HG02970 (cell line): Measurements from ENCODE around the gene OR52N4.
"Not testable (repeated sequence)": the region's sequence is repeated elsewhere in the genome, so short reads cannot be mapped to it uniquely, and the experiment has no call there.

Source experiments
- ATAC-seq: cut with Tn5 transposase; IDR thresholded peaks from one replicate; pipeline ENCODE4 v1.9.1; 2021; ENCODE audit warnings: mild to moderate bottlenecking, moderate library complexity, moderate number of reproducible peaks; ENCODE audit not compliant: unreplicated experiment, low FRiP score

Gene OR52N4

GRCh38 chr11:5753943-5754342, at the start of gene OR52N4:
OR52N4 (plus strand) TSS chr11:5754243; CDS start chr11:5754741, 498 bp downstream.
- ATAC-seq: no peak

- no peak for ATAC-seq
Observed at GRCh38 chr11:5705688-5706087, 48.4 kb upstream of the OR52N4 start.

GRCh38 chr11:5712507-5712906, 41.5 kb upstream of the OR52N4 start:
- ATAC-seq: no peak

- no peak for ATAC-seq
Observed at GRCh38 chr11:5713695-5714094, 40.3 kb upstream of the OR52N4 start.

GRCh38 chr11:5716518-5716917, 37.5 kb upstream of the OR52N4 start:
- ATAC-seq: not testable (repeated sequence)

GRCh38 chr11:5719703-5720495, 34.1 kb upstream of the OR52N4 start:
- ATAC-seq: no peak

GRCh38 chr11:5722622-5723021, 31.4 kb upstream of the OR52N4 start:
- ATAC-seq: no peak

GRCh38 chr11:5726351-5726750, 27.7 kb upstream of the OR52N4 start:
- ATAC-seq: no peak

GRCh38 chr11:5727691-5728090, 26.4 kb upstream of the OR52N4 start:
- ATAC-seq: no peak

GRCh38 chr11:5736396-5736795, 17.6 kb upstream of the OR52N4 start, which contains the start of gene OR56B1:
OR56B1 (plus strand) TSS chr11:5736448; CDS start chr11:5736517, 69 bp downstream.
- ATAC-seq: no peak

- ATAC-seq: no peak
Observed at GRCh38 chr11:5737091-5737490, 17.0 kb upstream of the OR52N4 start.

- ATAC-seq: no peak
Observed at GRCh38 chr11:5737670-5738392, 16.2 kb upstream of the OR52N4 start.

GRCh38 chr11:5738431-5738830, 15.6 kb upstream of the OR52N4 start:
- ATAC-seq: no peak

- ATAC-seq: no peak
Observed at GRCh38 chr11:5746614-5747013, 7.4 kb upstream of the OR52N4 start.

- ATAC-seq: no peak
Observed at GRCh38 chr11:5749836-5750235, 4.2 kb upstream of the OR52N4 start.

GRCh38 chr11:5767056-5767455, 13.0 kb downstream of the OR52N4 start:
- ATAC-seq: no peak

GRCh38 chr11:5783255-5783654, 29.2 kb downstream of the OR52N4 start, which contains the start of gene OR52N5:
OR52N5 (minus strand) TSS chr11:5783355; CDS start chr11:5778634, 4,721 bp downstream.
- no peak for ATAC-seq

GRCh38 chr11:5791165-5791564, 37.1 kb downstream of the OR52N4 start, which contains the start of gene OR52N1:
OR52N1 (minus strand) TSS chr11:5791265; CDS start chr11:5788816, 2,449 bp downstream.
- no peak for ATAC-seq

GRCh38 chr11:5796541-5796940, 42.5 kb downstream of the OR52N4 start:
- no peak for ATAC-seq

GRCh38 chr11:5803982-5804381, 49.9 kb downstream of the OR52N4 start:
- ATAC-seq: no peak
